Epithelial cell of esophagus (primary cell): ENCODE measurements around the gene SPINDOC.
"Not testable (repeated sequence)": the region's sequence is repeated elsewhere in the genome, so short reads cannot be mapped to it uniquely, and the experiment has no call there.

Experiments used
- DNase-seq: peaks from one replicate; pipeline ENCODE4 v3.0.0; 2010; ENCODE audit warnings: low read depth
- H3K4me3 ChIP-seq: 2 replicates; pipeline ENCODE4 v1.5.1; 2011; ENCODE audit warnings: mild to moderate bottlenecking, low read length, control low read depth
- CTCF ChIP-seq: IDR thresholded peaks from 2 replicates; pipeline ENCODE4 v1.5.1; 2011; ENCODE audit warnings: low read depth, mild to moderate bottlenecking, low read length, control low read depth, inconsistent platforms; ENCODE audit not compliant: insufficient read depth; ENCODE audit errors: missing control alignments

Gene SPINDOC

DNA sequence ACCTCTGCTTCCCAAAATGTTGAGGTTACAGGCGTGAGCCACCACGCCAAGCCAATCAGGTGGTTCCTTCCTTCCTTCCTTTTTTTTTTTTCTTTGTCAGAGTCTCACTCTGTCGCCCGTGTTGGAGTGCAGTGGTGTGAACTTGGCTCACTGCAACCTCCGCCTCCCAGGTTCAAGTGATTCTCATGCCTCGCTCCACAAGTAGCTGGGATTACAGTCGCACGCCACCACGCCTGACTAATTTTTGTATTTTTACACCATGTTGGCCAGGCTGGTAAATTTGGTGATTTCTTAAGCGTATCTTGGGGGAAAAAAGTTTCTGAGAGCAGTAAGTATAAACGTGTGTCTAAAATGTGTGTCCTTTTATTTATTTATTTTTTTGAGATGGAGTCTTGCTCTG is 18.2 kb upstream of the SPINDOC start:
- H3K4me3 ChIP-seq: no peak overlapping the region
- DNase-seq: no peak
- TF ChIP-seq CTCF: no peak

DNA sequence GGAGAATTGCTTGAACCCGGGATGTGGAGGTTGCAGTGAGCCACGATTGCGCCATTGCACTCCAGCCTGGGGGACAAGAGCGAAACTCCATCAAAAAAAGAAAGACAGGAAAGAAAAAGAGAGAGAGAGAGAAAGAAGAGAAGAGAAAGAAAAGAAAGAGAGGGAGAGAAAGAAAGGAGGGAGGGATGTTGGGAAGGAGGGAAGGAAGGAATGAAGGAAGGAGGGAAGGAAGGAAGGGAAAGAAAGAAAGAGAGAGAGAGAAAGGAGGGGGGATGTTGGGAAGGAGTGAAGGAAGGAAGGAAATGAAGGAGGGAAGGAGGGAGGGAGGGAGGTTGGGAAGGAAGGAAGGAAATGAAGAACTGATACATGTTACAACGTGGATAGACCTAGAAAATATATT is 12.3 kb upstream of the SPINDOC start:
- no peak for DNase-seq
- H3K4me3 ChIP-seq: no peak overlapping the region
- no peak for TF ChIP-seq CTCF

GRCh38 chr11:63802637-63803414 is 10.4 kb upstream of the SPINDOC start:
- DNase-seq: peak; percentile 90
- H3K4me3 ChIP-seq: no peak overlapping the region
- no peak for TF ChIP-seq CTCF

- no peak overlapping the region for H3K4me3 ChIP-seq
- peak; percentile 95 for DNase-seq
- TF ChIP-seq CTCF: no peak
Measured at GRCh38 chr11:63804259-63804658, 9.0 kb upstream of the SPINDOC start.

- DNase-seq: no peak
- H3K4me3 ChIP-seq: no peak overlapping the region
- TF ChIP-seq CTCF: no peak
Measured at GRCh38 chr11:63805844-63806415, 7.3 kb upstream of the SPINDOC start.

GRCh38 chr11:63810383-63810782 is 2.9 kb upstream of the SPINDOC start:
- DNase-seq: not testable (repeated sequence)

DNA sequence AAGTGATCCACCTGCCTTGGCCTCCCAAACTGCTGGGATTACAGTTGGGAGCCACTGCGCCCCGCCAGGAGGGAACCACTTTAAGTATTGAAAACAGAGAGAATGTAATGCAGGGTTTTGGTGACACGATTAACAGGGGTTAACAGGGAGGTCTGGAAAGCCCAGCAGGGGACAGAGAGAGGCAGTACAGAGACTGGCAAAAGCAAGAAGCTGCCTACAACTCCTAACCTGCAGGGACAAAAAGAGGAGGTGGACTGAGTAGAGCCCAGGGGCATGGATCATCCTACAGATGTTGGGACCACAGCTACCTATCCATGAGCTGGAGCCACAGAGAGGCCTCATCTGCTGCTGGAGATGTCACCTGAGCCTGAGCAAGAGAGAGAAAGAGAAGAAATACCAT is 1.7 kb upstream of the SPINDOC start:
- no peak for DNase-seq
- no peak for TF ChIP-seq CTCF
- no peak overlapping the region for H3K4me3 ChIP-seq

More at GRCh38 chr11:63810383-63810782, 2.9 kb upstream of the SPINDOC start:
- H3K4me3 ChIP-seq: not testable (repeated sequence)
